SU-DHL-6 (cell line): ENCODE results near the gene WIPI1.

ENCODE experiments used
- H2AFZ ChIP-seq: fragments of 200-600 bp; sonication (generic); 2 replicates; pipeline ENCODE4 v1.6.1; 2014; ENCODE audit warnings: low read depth, mild to moderate bottlenecking, moderate library complexity, mixed read lengths, antibody characterized with exemption, low read length; ENCODE audit not compliant: severe bottlenecking
- H3F3A ChIP-seq: fragments of 200-600 bp; shearing (Covaris generic); 2 replicates; pipeline ENCODE4 v1.6.0; 2016; ENCODE audit warnings: antibody characterized with exemption, mild to moderate bottlenecking; ENCODE audit not compliant: insufficient read depth
- H3K27ac ChIP-seq: fragments of 200-600 bp; sonication (generic); 2 replicates; pipeline ENCODE4 v1.5.1; 2016; ENCODE audit warnings: low read depth, mild to moderate bottlenecking, low read length, moderate library complexity, mixed read lengths
- H3K27me3 ChIP-seq: fragments of 200-600 bp; sonication (generic), shearing (Covaris generic); 2 replicates; pipeline ENCODE4 v1.6.0; 2014; ENCODE audit warnings: mild to moderate bottlenecking, low read length
- H3K36me3 ChIP-seq: fragments of 200-600 bp; sonication (generic); 2 replicates; pipeline ENCODE4 v1.6.1; 2014; ENCODE audit warnings: mild to moderate bottlenecking, low read length, mixed read lengths
- H3K4me2 ChIP-seq: fragments of 300-600, 200-600 bp; shearing (Covaris generic), sonication (generic); 2 replicates; pipeline ENCODE4 v1.6.0; 2014; ENCODE audit warnings: low read length, low read depth, mild to moderate bottlenecking; ENCODE audit not compliant: poor library complexity, severe bottlenecking
- H3K4me3 ChIP-seq: fragments of 200-600 bp; sonication (generic); 2 replicates; pipeline ENCODE4 v1.5.1; 2014; ENCODE audit warnings: antibody characterized with exemption, low read length, mild to moderate bottlenecking, mixed read lengths; ENCODE audit not compliant: insufficient read depth, poor library complexity, severe bottlenecking
- H3K79me2 ChIP-seq: fragments of 200-600 bp; sonication (generic); 2 replicates; pipeline ENCODE4 v1.6.1; 2014; ENCODE audit warnings: mild to moderate bottlenecking, low read length, moderate library complexity; ENCODE audit not compliant: insufficient read depth
- H3K9ac ChIP-seq: fragments of 200-600 bp; sonication (generic); 2 replicates; pipeline ENCODE4 v1.7.0; 2014; ENCODE audit warnings: mild to moderate bottlenecking, low read length
- H3K9me2 ChIP-seq: fragments of 200-600 bp; sonication (generic); replicated peaks from 2 replicates; pipeline ENCODE4 v1.6.1; 2014; ENCODE audit warnings: low read length; ENCODE audit not compliant: insufficient read depth
- H3K9me3 ChIP-seq: fragments of 200-600 bp; sonication (generic); 2 replicates; pipeline ENCODE4 v1.6.1; 2014; ENCODE audit warnings: low read length, mixed read lengths; ENCODE audit not compliant: insufficient read depth
- H4K20me1 ChIP-seq: fragments of 200-600 bp; sonication (generic); 2 replicates; pipeline ENCODE4 v1.6.1; 2014; ENCODE audit warnings: low read depth, mild to moderate bottlenecking, antibody characterized with exemption, low read length, moderate library complexity, mixed read lengths
- EZH2phosphoT487 ChIP-seq: fragments of 200-600 bp; sonication (generic), shearing (Covaris generic); conservative IDR thresholded peaks from 2 replicates; pipeline ENCODE4 v1.6.1; 2018; ENCODE audit warnings: mild to moderate bottlenecking, antibody characterized with exemption, low read length, moderate library complexity, mixed read lengths
- TF ChIP-seq, protein P1 (sequence below): fragments of 200-600 bp; sonication (generic); IDR thresholded peaks from one replicate; pipeline ENCODE4 v1.5.1; 2017; ENCODE audit warnings: antibody characterized with exemption, mild to moderate bottlenecking, low read length, moderate library complexity; ENCODE audit not compliant: insufficient read depth, poor library complexity, severe bottlenecking

Gene WIPI1

DNA sequence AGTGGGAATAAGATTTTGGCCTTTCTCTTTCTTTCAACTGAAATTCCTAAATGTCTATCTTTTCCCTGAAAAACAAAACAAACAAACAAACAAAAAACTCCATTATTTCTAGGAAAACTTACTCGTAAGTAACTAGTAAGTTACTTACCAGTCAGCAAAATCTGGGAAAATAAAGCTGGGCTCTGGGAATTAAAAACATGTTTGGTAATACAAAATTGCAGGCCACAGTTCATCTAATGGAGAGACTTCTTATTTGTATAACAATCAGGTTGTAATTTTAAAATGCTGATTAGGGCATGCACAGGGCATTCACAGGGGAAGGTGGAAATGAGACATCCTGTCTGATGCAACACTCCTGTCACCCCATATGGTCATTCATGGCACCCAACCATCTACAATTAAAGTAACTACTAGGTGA lies 3.8 kb upstream of the WIPI1 start:
- Histone ChIP-seq H3K36me3 (no peaks in the 10 kb centered on the region), H3K9ac (peak overlapping the region; percentile 21; the same call in 1 of the 2 replicates), H3K4me3 (no peak overlapping the region), H3F3A (peaks cover 7% of the 10 kb centered on the region; the same call in 1 of the 2 replicates), H3K27ac (no peak overlapping the region), H3K4me2 (no peak overlapping the region), H3K27me3 (no peaks in the 10 kb centered on the region), H3K9me3 (no peaks in the 10 kb centered on the region), H3K9me2 (no peaks in the 10 kb centered on the region), H3K79me2 (no peaks in the 10 kb centered on the region), H2AFZ (peak overlapping the region; percentile 35), H4K20me1 (no peaks in the 10 kb centered on the region)
- TF ChIP-seq, protein P1, sequence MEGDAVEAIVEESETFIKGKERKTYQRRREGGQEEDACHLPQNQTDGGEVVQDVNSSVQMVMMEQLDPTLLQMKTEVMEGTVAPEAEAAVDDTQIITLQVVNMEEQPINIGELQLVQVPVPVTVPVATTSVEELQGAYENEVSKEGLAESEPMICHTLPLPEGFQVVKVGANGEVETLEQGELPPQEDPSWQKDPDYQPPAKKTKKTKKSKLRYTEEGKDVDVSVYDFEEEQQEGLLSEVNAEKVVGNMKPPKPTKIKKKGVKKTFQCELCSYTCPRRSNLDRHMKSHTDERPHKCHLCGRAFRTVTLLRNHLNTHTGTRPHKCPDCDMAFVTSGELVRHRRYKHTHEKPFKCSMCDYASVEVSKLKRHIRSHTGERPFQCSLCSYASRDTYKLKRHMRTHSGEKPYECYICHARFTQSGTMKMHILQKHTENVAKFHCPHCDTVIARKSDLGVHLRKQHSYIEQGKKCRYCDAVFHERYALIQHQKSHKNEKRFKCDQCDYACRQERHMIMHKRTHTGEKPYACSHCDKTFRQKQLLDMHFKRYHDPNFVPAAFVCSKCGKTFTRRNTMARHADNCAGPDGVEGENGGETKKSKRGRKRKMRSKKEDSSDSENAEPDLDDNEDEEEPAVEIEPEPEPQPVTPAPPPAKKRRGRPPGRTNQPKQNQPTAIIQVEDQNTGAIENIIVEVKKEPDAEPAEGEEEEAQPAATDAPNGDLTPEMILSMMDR: no peak
- TF ChIP-seq EZH2phosphoT487: no peak

DNA sequence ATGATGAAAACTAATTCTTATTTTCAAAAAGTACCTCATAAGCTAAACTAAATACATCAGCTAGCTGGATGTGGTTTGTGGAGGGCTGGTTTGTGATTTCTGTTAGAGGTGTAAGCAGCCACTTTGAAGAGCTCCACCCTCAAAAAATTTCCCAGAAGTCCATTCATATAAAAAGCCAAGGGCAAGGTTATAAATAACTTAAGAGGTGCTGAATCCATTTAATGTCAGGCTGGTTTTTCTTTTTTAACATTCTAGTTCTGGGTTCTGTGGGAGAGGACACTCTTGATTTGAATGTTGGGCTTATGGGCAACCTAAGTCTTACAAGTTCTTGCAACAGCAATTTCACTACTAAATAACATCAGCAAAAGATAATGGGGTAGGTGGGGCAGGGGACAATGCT lies 3.4 kb upstream of the WIPI1 start:
- no peaks in the 10 kb centered on the region for H3K79me2 ChIP-seq
- 0 out of 2 replicates have a peak overlapping the region, but pooled peaks have one; percentile 21 for H3K9ac ChIP-seq
- TF ChIP-seq, protein P1: no peak
- no peak for TF ChIP-seq EZH2phosphoT487
- no peaks in the 10 kb centered on the region for H3K27me3 ChIP-seq
- H3K36me3 ChIP-seq: no peaks in the 10 kb centered on the region
- H3K27ac ChIP-seq: no peak overlapping the region
- peaks cover 7% of the 10 kb centered on the region; the same call in 1 of the 2 replicates for H3F3A ChIP-seq
- H4K20me1 ChIP-seq: no peaks in the 10 kb centered on the region
- no peak overlapping the region for H3K4me2 ChIP-seq
- H2AFZ ChIP-seq: no peak overlapping the region
- no peak overlapping the region for H3K4me3 ChIP-seq
- no peaks in the 10 kb centered on the region for H3K9me3 ChIP-seq
- H3K9me2 ChIP-seq: no peaks in the 10 kb centered on the region

DNA sequence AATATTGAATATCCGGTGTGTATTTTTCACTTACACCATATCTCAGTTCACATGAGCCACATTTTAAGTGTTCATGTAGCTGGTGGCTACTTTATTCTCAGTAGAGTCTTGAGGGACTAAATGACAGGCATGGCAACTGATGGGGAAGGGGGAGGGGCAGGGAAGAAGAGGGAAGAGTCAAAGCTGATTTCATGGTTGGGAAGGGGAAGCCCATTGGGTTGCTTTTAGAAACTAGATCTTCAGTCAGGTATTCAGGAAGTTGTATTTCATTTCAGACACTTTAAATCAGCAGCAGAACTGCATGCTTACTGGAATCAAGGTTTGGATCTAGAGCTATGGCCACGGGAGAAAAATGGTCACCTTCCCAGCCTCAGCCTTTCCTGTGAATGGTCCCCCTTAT lies 2.9 kb upstream of the WIPI1 start:
- H3K9me3 ChIP-seq: no peaks in the 10 kb centered on the region
- no peaks in the 10 kb centered on the region for H4K20me1 ChIP-seq
- H3K27me3 ChIP-seq: no peaks in the 10 kb centered on the region
- H3K36me3 ChIP-seq: no peaks in the 10 kb centered on the region
- H3K4me3 ChIP-seq: no peak overlapping the region
- H2AFZ ChIP-seq: no peak overlapping the region
- no peaks in the 10 kb centered on the region for H3K9me2 ChIP-seq
- H3F3A ChIP-seq: peaks cover 7% of the 10 kb centered on the region; the same call in 1 of the 2 replicates
- H3K79me2 ChIP-seq: no peaks in the 10 kb centered on the region
- TF ChIP-seq, protein P1: no peak
- TF ChIP-seq EZH2phosphoT487: no peak
- no peak overlapping the region for H3K4me2 ChIP-seq
- no peak overlapping the region for H3K27ac ChIP-seq
- no peak overlapping the region for H3K9ac ChIP-seq
